Measurements from ENCODE around the gene ICE1.
"Not testable (repeated sequence)": the region's sequence is repeated elsewhere in the genome, so short reads cannot be mapped to it uniquely, and the experiment has no call there.

The ICE1 gene

GRCh38 chr5:5386329-5386728 lies 36.1 kb upstream of the ICE1 start:
- H3K27ac ChIP-seq = no peak overlapping the region
- no peak for DNase-seq
- H3K36me3 ChIP-seq (replicated peaks) = no peaks in the 10 kb centered on the region
- H3K4me3 ChIP-seq (ENCODE audit: low read depth, low read length) = no peak overlapping the region
- in situ Hi-C loops (cut with HindIII; ENCODE audit: low pct_ligation_motif_present, low sequenced_read_pairs) = no loop called here
- TF ChIP-seq CTCF (IDR thresholded peaks at IDR 0.05; ENCODE audit: low read depth, low read length, missing control alignments) = no peak
- H3K27me3 ChIP-seq (replicated peaks) = no peaks in the 10 kb centered on the region

DNA sequence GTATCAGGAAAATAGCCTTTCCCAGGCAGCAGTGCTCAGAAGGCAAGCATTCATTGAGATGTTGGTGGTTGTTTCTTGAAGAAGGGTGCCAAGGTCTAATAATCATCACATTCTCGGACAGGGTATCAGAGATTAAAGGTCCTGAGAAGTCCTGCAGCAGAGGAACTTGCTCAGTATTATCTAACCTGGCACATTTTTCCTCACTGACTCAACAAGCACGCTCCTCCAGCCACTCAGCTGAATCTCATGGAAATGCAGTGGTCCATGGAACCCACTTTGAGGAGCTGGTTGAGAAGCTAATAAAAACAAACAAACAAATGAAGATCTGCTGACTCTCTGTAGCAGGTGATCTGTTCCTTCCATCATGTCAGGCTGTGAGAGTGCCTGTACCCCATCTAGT lies 35.3 kb upstream of the ICE1 start:
- H3K36me3 ChIP-seq (replicated peaks) = no peaks in the 10 kb centered on the region
- no peak overlapping the region for H3K4me3 ChIP-seq (ENCODE audit: low read depth, low read length)
- DNase-seq = no peak
- no peak for TF ChIP-seq CTCF (IDR thresholded peaks at IDR 0.05; ENCODE audit: low read depth, low read length, missing control alignments)
- H3K27ac ChIP-seq = no peak overlapping the region
- in situ Hi-C loops (cut with HindIII; ENCODE audit: low pct_ligation_motif_present, low sequenced_read_pairs) = no loop called here
- H3K27me3 ChIP-seq (replicated peaks) = no peaks in the 10 kb centered on the region

GRCh38 chr5:5387777-5388176 lies 34.7 kb upstream of the ICE1 start:
- no peak for TF ChIP-seq CTCF (IDR thresholded peaks at IDR 0.05; ENCODE audit: low read depth, low read length, missing control alignments)
- Histone ChIP-seq H3K27ac (no peak overlapping the region), H3K27me3 (replicated peaks) (no peaks in the 10 kb centered on the region), H3K4me3 (ENCODE audit: low read depth, low read length) (no peak overlapping the region), H3K36me3 (replicated peaks) (no peaks in the 10 kb centered on the region)
- in situ Hi-C loops (cut with HindIII; ENCODE audit: low pct_ligation_motif_present, low sequenced_read_pairs) = no loop called here
- no peak for DNase-seq

DNA sequence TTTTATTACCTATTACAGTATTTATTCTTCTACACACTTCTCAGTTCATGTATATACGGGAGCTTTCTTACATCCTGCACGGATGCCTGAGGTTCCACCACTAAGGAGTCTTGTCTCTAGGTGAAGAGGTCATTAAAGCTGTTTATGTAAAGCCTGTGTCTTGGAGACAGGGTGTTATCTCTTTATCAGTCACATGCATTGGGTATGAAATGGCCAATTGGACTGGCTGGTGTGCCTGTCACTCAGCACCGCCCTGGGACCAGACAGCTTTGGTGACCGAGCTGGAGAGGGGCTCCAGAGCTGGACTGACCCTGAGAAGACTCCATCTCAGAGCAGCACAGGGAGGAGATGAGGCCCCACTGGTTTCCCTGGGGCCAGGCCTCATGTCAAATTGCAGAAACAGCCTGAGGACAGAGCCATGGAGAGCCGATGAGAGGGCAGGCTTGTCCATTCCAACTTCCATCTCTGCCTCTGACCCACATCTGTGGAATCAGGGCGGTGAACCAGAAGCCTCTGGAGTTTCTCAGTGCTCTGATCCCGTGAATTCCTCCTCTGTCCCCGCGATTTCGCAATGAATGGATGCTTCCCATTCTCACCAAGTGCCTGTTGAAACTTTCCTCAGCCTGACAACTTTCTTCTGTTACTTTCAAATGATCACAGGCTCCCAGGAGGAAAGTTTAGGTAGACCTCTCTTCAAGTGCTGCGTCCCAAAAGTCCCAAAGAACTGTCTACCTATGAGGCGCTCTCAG lies 32.2 kb upstream of the ICE1 start:
- DNase-seq; H3K4me3 ChIP-seq (ENCODE audit: low read depth, low read length); H3K36me3 ChIP-seq (replicated peaks); H3K27me3 ChIP-seq (replicated peaks); in situ Hi-C loops (cut with HindIII; ENCODE audit: low pct_ligation_motif_present, low sequenced_read_pairs); H3K27ac ChIP-seq: not testable (repeated sequence)

GRCh38 chr5:5392504-5392903 lies 30.0 kb upstream of the ICE1 start:
- H3K27me3 ChIP-seq (replicated peaks); in situ Hi-C loops (cut with HindIII; ENCODE audit: low pct_ligation_motif_present, low sequenced_read_pairs); H3K27ac ChIP-seq; H3K4me3 ChIP-seq (ENCODE audit: low read depth, low read length); H3K36me3 ChIP-seq (replicated peaks); DNase-seq: not testable (repeated sequence)

GRCh38 chr5:5394384-5394986 lies 28.0 kb upstream of the ICE1 start:
- H3K27ac ChIP-seq; in situ Hi-C loops (cut with HindIII; ENCODE audit: low pct_ligation_motif_present, low sequenced_read_pairs); H3K4me3 ChIP-seq (ENCODE audit: low read depth, low read length); H3K36me3 ChIP-seq (replicated peaks); H3K27me3 ChIP-seq (replicated peaks): not testable (repeated sequence)
- TF ChIP-seq CTCF (IDR thresholded peaks at IDR 0.05; ENCODE audit: low read depth, low read length, missing control alignments) = peak; percentile 76
- DNase-seq = peak; percentile 69

GRCh38 chr5:5395093-5395492 lies 27.4 kb upstream of the ICE1 start:
- H3K36me3 ChIP-seq (replicated peaks); DNase-seq; H3K27ac ChIP-seq; H3K4me3 ChIP-seq (ENCODE audit: low read depth, low read length); in situ Hi-C loops (cut with HindIII; ENCODE audit: low pct_ligation_motif_present, low sequenced_read_pairs); H3K27me3 ChIP-seq (replicated peaks): not testable (repeated sequence)

Data from brain microvascular endothelial cell (primary cell).